HG03135 (cell line): ENCODE results near the gene RBPMS2.

Experiments used
- ATAC-seq: cut with Tn5 transposase; IDR thresholded peaks from one replicate; pipeline ENCODE4 v1.9.1; 2021; ENCODE audit warnings: mild to moderate bottlenecking, moderate library complexity; ENCODE audit not compliant: unreplicated experiment

The RBPMS2 gene

DNA sequence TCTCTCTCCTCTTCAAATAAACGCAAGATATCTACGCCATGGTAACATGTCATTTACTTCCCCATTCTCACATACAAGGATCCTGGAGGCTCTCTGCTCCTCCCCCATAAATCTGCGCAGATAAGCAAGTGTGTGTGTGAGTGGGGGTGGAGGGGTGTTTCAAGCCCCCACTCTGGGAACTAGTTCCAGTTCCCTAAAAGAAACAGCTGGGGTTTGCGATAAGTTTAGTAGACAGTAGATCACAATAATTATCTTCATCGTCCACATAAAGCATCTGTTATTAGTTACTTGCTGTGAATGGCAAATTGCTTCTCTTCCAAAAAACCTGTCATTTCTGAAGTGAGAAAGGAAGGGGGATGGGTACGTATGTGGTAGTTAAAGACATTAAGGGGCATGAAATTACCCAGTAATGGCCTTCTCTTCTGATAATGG, 79.8 kb downstream of the RBPMS2 start:
- ATAC-seq: no peak

DNA sequence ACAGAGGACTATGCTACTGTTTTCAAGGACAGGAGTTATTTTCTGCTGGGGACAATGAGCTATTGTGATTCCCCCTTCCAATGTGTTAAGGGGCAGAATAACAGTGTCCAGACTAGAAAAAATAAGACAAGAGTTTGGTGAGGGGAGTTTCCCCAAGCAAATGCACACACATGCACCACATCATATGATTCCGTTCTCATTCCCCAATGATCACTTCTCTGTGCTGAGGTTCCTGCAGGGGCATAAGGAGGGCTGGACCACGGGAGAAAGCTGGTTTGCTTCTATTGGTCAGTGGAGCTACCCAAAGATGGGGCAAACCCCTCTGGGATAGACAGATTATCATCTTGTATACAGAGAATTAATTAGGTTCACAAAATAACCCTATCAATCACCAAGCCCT, 80.6 kb downstream of the RBPMS2 start:
- ATAC-seq: no peak

DNA sequence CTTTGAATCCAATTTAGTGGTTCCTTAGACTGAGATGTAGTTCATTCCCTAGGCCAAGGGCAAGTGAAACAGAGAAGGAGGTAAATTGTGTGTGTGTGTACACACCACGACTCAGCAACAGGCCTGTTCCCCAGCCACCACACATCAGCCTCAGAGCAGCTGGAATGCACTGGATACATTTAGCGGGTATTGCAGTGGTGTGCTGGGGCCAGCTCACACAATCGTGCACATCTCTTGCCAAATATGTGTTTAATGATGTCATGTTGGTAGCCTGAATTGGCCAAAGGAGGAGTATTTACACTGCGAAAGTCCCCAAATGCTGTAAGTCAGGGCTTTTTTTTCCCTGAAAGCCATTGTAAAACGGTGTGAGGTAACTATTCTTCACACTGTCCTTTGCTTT, 82.3 kb downstream of the RBPMS2 start:
- ATAC-seq: no peak

DNA sequence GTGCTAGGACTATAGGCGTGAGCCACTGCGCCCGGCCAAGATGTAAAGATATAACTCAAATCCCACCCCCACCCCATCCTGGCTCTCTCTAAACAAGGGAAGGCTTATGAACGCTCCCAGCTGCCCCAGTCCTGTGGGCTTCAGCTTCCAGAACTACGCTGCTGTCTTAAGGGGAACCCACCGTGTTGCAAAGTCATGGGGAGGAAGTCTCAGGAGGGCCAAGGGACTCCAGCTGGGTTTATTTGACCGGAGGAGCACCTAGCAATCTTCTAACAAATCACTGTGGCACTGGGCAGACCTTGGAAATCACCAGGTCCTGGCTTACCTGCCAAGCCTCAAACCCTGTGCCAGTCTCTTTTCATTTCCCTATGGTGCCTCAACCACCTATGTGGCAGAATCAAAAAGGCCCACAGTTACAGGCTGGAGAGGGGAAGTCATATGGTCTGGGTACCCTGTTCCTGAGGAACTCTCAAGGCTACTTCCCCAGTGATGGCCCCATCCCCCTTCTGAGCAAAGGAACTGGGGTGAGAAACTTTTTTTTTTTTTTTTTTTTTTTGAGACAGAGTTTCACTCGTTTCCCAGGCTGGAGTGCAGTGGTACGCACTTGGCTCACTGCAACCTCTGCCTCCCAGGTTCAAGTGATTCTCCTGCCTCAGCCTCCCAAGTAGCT, 83.4 kb downstream of the RBPMS2 start:
- no peak for ATAC-seq

DNA sequence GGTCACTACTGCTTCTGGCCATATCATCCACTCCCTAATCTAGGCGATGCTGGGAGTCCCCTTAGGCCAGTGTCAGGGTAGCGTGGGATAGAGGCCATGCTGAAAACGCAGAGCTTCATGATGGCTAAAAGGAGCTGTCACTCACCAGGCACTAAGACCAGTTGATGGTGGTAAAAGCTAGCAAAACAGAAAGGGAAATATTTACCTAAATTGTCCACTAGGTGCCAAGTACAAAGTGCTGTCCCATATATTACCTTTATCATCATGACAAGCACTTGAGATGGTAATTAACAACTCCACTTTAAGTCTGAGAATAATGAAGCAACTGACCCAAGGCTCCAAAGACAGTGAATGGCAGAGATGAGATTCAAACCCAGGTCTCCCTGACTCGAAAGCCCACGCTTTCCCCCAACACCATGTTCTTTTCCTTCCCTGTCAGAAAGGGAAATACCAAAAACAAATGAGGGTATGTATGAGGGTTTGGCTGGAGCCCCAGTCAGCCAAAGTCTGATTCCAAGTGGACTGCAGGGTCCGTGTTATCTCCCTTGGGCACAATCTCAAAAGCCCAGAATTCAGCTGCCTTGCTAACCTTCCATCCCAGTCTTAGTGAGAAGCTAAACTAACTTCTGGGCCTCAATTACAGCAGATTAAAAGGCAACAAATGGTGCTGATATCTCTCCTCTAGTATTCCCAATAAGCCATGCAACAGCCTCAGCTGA, 84.7 kb downstream of the RBPMS2 start:
- ATAC-seq: no peak

DNA sequence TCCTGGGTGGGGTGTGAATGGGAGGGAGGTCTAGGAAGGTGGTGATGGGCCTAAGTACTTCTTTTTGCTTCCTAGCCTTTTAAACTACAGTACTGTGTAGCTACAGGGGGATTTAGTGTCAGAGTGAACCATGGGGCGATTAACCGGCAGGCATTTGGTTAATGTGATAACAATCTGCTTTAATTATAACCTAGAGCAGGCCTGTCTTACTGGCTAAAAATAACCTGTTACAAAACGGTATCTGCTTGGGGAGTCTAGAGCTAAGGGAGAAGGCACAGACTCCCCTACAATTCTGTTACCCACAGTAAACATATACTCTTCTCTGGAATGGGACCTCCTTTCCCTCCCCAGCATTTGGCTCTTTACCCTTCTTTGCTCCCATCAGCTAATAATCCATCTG, 85.4 kb downstream of the RBPMS2 start:
- no peak for ATAC-seq
